GM21723 (cell line): ENCODE results near the gene RNF11.
A peak's percentile ranks its signal among the peaks of the same experiment; 100 is the strongest.
"Not testable (repeated sequence)": the region's sequence is repeated elsewhere in the genome, so short reads cannot be mapped to it uniquely, and the experiment has no call there.

Experiments
- ATAC-seq: cut with Tn5 transposase; IDR thresholded peaks from one replicate; pipeline ENCODE4 v1.9.1; 2021; ENCODE audit warnings: mild to moderate bottlenecking, moderate library complexity; ENCODE audit not compliant: unreplicated experiment

RNF11 gene, protein sequence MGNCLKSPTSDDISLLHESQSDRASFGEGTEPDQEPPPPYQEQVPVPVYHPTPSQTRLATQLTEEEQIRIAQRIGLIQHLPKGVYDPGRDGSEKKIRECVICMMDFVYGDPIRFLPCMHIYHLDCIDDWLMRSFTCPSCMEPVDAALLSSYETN

DNA sequence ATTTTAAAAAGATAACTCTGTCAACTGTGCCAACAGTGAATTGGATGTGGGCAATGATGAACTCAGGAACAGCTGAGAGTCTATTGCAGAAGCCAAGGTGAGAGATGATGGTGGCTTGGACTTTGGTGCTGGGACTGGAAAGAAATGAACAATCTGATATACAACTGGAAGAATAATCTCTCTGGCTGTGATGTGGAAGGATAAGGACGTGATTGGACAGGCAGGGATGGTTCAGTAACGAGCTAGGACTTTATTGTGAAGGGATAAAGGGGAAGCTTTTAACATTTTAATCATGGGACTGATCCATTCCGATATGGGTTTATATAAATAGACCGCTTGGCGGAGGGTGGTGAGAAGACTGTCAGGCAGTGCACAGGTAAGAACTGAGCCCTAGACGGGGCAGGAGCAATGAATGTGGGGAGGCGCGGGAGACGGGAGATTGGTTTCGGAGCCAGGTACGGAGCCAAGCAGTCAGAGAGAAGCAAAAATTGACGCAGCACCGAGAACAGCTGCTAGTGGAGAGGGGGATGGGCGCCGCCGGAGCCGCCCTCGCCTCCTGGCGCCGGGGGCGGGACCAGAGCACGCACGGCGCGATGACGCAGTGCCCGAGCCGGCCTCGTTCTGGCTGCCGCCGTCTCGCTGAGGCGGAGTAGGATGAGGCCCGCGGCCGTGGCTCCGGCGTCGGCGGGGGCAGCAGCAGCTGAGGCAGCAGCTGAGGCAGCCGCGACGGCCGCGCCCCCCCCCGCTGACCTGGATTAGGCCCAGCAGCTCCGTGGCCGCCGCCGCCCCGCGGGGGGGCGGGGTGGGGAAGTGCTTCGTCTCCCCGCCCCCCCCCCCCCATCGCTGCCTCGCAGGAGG is at the start of gene RNF11:
TSS of gene RNF11 (plus strand) at position 601 of the 858 bp plus-strand sequence. CDS start 484 bp downstream, outside the sequence.
- peak; percentile 83 for ATAC-seq

DNA sequence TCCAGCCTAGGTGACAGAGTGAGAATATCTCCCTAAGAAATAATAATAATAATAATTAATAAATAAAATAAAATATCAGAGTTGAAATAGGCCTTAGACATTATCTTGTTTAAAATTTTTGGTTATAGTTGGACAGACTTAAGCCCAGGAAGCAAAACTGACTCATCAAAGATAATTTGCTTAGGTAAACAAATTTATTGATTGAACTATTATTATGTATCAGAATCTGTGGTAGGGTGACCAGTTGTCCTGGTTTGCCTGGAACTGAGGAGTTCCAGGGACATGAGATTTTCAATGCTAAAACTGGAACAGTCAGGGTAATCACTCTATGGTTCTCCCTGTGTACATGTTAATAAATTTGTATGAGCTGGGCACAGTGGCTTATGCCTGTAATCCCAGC is 47.8 kb upstream of the RNF11 start:
- ATAC-seq: no peak

DNA sequence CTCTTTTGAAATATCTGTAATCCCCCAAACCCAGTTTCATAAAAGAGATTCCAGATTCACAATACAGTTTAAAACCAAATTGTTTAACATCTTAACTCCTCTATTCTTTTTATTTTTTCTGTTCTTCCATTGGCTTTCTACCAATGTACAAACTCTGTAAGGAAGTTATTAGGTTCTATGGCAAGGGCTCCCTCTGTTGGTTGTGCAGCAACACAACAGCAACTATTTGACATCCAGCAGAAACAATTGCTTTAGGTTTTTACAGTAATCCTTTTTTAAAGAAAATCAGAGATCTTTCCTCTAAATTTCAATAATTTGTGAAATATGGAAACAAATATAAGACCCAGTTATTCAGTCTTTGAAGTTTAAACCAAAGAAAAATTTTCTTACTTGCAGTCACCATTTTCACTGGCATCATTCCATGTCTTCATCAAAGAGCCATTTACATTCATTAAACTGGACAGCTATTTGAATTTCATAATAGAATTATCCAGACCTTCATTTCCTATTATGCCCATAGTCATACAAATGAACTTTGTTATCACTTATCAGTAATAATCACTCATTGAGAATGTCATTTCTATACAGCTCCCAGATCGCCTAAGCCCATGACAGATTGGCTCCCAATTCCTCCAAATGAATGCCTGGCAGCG is 46.5 kb upstream of the RNF11 start:
- ATAC-seq: peak; percentile 70

DNA sequence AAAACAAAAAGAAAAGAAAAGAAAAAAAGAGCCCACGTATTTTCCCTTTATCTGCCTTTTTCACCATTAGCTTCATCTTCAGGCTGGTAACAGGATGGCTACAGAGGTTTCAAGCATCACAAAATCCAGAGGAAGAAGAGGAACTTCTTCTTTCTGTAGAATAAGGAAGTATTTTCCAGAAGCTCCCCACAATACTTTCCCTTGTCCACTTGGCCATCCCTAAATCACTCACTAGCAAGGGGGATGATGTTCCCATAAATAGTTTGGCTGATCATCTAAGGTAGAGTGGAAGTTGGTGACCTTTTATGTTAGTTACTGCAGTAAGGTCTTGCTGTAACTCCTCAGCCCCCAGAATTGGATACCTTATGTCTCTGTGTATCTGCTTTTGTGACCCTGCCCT is 45.1 kb upstream of the RNF11 start:
- no peak for ATAC-seq

DNA sequence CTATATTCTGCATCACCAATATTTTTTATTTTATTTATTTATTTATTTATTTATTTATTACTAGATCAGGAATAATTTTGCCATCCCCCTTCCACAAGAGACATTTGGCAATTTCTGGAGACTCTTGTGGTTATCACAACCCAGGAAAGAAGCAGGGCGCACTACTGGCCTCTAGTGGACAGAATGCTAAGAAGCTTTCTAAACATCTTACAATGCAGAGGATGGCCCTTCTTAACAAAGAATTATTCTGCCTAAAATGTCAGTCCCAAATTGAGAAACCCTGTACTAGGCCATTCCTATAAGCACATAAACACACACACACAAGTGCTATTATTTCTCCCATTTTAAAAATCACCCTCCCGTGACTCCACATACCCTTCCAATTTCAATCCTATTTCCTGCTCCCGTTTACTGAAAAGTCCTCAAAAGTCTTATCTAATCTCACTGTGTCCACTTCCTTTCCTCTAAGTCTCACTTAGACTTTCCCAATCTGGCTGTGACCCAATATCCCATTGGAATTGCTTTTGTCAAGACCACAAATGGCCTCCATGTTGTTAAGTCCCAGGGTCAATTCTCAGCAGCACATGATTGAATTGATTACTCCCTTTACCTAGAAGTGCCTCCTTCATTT is 43.7 kb upstream of the RNF11 start:
- no peak for ATAC-seq

DNA sequence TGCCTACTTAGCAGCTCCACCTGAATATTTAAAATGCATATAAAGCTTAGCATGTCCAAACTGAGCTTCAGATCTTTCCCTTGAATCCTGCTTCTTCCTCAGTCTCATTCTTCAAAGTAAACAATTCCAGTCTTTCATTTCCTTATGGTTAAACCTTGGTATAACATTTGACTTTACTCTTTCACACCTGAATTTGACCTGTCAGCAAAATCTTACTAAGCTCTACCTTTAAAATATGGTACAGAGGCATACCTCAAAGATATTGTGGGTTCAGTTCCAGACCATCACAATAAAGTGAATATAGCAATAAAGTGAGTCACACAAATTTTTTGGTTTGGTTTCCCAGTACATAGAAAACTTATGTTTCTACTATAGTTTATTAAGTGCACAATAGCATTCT is 42.5 kb upstream of the RNF11 start:
- no peak for ATAC-seq

DNA sequence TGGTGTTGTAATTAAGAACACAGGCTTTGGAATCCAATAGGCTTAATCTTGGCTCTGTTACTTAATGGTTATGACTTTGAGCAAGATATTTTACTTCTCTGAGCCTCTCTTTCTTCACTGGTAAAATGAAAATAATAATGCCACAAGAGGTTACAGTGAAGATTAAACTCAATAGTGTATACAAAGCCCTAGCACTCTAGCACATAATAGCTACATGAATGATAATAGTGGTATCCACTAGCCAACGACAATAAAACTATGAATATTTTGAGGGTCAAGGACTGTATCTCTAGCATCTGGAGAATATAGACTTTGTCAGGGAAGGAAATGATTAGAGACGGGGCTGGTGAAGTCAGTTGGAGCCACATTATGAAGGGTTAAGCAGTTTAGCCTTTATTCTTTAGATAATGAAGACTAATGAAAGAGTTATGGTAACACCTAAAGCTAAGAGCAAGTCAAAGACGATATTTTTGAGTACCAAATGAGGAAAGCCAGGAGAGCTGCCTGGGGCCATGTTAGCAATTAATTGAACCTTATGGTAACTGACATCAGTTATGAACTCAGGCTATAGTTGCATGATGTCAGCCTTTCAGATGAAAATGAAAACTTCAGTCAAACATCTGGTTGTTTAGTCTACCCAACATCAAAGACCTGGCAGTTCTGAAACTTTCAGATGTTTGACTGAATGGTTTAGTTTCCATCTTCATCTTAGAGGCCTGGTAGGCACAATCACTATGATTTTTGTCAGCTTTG is 32.8 kb upstream of the RNF11 start:
- ATAC-seq: peak; percentile 60

DNA sequence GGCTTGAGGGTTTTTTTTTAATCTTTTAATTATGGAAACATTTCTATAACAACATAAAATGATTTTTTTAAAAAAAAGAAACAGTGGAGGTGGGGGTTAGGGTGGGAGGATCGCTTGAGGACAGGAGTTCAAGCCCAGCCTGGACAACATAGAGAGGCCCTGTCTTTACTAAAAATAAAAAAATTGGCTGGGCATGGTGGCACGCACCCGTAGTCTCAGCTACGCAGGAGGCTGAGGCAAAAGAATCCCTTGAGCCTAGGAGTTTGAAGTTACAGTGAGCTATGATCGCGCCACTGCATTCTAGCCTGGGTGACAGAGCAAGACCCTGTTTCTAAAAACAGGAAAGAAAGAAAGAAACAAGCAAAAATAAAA is 32.2 kb upstream of the RNF11 start:
- no peak for ATAC-seq

DNA sequence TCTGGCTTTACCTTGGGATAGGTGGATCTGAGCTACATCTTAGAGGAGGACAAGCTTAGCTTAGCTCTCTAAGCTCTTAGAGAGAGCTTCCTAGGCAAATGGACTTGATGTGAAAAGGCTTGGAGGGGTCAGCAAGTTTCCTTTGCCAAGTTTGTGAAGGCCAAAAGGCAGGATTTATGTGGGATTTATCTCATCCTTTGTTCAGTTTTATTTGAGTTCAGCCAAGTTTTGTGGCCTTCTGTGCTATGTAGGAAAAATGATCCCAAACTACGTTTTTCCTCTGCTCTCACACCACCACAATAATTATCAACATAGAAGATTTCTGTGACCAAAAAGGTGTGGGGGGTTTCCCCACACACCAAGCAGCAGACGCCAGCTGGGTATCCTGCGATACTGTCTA is 26.0 kb upstream of the RNF11 start:
- ATAC-seq: no peak

DNA sequence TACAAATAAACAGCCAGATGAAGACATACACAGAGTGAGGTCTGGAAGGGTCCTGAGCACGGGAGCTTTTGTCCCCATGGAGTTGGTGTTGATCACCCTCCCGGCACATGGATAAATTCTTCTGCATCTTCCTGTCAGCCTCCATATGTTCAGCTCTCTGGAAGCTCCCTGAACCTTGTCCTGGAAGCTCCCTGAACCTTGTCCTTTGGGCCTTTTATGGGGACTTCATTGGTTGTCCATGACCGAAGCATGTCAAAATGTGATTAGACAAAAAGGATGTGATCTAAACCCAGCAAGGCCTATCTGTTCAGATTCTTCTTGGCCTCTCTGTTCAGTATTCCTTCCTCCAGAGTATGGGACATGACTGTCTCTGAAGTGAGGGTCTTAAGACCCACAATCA is 25.4 kb upstream of the RNF11 start:
- no peak for ATAC-seq

DNA sequence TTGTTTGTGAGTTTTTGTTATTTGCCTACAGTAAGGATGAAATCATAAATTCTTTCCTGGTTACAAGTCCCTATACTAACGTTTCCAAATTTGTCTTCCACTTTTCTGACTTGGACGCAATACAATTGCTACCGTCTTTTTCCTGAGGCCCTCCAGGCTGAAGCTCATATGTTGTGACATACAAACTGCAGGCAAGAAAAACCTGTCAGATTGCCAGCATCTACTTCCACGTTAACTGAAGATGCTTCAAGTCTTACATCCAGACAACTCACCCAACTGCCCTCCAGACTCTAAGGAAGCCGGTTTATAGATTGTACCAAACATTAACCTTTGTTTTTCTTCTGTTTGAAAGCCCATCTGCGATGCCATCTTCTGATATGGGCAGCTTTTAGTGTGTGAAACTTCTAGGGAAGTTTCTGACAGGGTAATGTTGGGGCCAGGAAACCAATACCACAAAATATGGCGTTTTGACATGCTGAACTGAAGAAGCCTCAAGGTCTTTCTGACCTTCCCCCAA is 21.4 kb upstream of the RNF11 start:
- no peak for ATAC-seq

DNA sequence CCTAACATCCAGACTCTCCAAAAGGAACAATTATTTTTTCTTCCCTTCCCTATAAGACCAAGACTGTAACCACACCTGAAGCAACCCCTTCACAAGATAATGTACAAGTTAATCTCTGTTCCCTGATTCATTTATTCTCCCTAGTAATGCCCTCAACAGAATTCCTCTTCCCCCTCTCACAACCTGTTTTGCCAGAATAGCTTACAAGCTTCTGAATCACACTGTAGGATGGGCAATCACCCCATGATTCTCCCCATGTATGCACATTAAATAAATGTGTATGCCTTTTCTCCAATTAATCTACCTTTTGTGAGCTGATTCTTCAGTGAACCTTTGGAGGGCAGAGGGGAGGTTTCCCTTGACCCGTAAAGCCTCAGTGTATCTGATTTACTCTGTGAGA is 20.9 kb upstream of the RNF11 start:
- ATAC-seq: no peak

DNA sequence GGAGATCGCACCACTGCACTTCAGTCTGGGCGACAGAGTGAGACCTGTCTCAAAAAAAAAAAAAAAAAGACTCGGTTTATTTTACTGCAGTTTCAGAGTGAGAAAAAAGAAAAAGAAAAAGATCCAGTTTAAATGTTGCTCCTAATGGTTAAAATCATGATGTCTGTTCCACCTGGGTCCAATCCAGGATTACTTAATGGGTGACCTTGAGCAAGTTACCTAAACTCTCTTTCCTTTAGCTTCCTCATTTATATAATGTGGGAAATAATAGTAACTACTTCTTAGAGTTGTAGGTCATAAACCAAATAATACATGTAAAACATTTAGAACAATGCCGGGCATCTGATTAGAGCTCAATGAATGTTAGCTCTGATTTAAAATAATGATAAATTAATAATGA is 19.4 kb upstream of the RNF11 start:
- no peak for ATAC-seq

DNA sequence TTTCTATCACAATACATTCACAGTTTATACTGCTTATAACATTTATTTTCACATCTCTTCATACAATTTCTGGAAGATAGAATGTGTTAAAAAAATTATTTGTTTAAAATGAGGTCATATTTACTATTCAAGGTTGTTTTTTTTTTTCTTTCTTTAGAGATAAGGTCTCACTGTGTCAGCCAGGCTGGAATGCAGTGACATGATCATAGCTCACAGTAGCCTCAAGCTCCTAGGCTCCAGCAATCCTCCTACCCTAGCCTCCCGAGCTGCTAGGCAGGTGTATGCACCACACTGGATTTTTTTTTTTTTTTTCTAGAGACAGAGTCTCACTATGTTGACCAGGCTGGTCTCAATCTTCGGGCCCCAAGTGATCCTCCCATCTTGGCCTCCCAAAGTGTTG is 19.0 kb upstream of the RNF11 start:
- no peak for ATAC-seq

DNA sequence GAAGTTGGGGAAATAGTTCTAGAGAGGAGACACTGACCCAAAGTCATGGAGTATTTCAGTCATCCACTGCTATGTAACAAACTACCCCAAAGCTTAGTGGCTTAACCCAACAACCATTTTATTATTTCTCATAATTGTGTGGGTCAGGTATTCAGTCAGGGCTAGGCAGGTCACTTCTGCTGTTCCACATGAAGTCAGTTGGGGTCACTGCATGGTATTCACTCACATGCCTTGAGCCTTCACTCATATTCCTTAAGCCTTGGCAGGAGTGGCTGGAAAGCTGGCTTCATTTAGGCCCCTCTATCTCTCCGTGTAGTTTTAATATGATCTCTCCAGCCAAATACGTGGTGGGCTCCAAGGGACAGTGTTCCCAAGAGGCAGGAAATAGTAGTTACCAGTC is 17.5 kb upstream of the RNF11 start:
- ATAC-seq: no peak

DNA sequence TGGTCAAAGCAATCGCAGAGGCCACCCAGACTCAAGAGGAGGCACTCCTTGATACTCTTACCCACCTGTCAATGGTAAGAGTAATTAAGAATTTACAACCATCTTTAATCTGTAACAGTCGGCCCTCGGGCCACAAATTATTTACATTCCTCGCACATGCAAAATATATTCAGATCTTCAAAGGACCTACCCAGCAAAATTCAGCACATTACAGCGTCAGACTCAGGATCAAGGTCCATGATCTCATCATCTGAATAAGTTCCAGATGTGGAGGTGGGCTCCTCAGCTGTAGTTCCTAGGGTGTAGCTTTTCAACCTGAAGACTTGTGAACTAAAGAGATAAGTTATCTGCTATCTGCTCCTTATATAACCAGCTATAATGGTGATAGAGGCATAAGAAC is 17.1 kb upstream of the RNF11 start:
- no peak for ATAC-seq

DNA sequence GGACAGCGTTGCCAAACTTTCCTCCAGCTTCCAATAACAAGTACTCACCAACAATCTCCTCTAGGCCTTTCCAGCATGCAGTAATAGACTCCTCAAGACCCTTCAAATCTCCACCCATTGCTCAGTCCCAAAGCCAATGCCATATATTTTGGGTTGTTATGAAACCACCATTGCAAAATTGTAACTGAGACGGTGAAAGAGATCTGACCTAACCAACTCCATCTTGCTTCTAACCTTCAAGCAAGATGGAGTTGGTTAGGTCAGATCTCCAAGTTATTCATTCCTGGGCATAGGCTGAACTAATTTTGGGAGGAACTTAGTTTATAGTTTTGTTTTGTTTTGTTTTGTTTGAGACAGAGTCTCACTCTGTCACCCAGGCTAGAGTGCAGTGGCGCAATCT is 14.5 kb upstream of the RNF11 start:
- not testable (repeated sequence) for ATAC-seq

DNA sequence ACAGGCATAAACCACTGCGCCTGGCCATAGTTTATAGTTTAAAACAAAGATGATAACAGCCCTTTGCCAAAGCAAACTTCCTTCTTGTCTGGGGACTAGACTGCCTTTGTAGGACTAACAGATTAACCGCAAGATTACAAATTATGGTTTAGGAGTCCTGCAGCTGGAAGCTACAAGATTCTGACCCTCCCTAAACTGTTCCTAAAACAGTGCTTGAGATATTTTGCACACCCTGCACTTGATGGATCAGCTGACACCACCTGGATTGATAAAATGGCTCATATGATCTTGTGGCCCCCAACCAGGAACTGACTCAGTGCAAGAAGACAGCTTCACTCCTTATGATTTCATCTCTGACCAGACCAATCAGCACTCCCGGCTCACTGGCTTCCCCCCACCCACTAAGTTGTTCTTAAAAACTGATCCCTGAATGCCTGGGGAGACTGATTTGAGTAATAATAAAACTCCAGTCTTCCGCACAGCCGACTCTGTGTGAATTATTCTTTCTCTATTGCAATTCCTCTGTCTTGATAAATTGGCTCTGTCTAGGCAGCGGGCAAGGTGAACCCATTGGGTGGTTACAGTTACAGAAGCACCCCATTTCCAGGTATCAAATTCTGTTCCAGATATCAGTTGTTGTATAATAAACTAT is 13.8 kb upstream of the RNF11 start:
- no peak for ATAC-seq

DNA sequence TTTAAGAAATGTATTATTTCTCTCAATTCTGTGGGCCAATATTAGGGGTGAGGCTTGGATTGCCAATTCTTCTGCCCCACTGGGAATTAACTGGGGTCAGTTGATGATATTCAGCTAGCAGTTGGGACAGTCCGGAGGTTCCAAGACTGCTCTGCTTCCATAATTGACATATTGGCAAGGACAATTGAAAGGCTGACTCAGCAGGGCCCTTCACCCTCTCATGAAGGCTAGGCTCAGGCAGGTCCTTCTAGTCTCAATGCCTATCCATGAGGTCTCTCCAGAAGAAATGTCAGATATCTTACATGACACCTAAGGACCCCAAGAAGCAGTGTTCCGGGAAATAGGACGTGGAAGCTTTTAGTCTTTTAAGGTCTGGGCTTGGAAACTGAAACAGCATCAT is 13.3 kb upstream of the RNF11 start:
- no peak for ATAC-seq

DNA sequence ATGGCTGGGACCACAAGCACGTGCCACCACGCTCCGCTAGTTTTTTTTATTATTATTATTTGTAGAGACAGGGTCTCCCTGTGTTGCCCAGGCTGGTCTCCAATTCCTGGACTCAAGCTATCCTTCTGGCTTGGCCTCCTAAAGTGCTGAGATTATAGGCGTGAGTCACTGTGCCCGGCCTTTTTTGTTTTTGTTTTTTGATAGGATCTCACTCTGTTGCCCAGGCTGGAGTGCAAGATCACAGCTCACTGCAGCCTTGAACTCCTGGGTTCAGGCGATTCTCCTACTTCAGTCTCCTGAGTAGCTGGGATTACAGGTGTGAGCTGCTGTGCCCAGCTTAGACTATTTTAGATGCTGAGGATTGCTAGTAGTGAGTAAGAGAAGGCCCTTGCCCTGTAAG is 11.8 kb upstream of the RNF11 start:
- no peak for ATAC-seq
